GM21367 (cell line): ENCODE data around the gene NUDT22.
"Not testable (repeated sequence)": the region's sequence is repeated elsewhere in the genome, so short reads cannot be mapped to it uniquely, and the experiment has no call there.

Experiments used
- ATAC-seq: cut with Tn5 transposase; IDR thresholded peaks from one replicate; pipeline ENCODE4 v1.9.1; 2021; ENCODE audit not compliant: unreplicated experiment

The NUDT22 gene

DNA sequence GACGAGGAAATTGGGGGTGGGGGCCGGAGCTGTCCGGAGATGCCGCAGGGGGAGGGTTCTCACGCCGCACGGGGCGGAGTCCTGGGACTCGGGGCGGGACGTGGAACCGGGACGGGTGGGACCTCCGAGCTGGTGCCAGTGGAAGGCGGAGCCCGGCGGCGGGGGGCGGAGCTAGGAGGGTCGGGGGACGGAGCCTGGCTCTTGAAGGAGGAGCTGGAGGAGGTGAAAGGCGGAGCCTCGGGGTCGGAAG, 15.1 kb downstream of the NUDT22 start:
- ATAC-seq = no peak

DNA sequence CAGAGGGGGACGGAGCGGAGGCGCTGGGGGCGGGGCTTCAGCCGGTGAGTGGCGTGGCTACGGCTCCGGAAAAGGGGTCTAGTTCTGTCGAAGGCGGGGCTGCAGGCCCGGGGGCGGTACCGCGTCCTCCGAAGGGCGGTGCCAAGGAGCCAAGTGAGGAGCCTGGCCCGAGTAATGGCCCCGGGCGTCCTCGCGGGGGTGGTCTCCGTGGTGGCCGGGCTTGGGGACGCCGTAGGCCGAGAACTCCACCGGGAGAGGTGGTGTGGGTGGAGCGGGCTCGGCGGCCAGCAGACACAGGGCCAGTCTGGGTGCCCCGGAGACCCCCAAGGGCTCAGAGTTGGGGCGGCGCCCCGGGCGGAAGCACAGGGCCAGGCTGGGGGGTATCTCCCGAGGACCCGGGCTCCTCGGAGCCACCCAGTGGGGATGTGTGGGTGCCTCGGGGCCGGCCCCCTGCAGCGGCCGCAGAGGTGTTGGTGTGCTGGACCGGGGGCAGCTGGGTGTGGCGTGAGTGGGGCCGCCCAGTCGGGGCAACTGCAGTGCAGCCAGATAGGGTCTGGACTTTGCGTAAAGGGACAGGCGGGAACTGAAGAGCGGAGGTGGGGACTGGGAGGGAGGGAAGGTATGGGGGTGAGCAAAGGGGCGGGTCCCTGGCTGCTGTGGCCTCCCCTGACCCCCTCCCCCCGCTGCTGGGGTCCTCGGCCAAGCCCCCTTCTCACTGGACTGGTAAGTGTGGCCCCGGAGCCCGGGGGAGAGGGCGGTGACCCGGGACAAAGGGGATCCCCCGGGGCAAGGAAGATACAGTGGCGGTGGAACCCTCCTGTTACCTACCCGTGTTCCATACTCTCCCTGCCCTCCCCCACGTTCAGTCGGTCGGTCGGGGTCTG, 15.7 kb downstream of the NUDT22 start:
- ATAC-seq = peak; percentile 47

DNA sequence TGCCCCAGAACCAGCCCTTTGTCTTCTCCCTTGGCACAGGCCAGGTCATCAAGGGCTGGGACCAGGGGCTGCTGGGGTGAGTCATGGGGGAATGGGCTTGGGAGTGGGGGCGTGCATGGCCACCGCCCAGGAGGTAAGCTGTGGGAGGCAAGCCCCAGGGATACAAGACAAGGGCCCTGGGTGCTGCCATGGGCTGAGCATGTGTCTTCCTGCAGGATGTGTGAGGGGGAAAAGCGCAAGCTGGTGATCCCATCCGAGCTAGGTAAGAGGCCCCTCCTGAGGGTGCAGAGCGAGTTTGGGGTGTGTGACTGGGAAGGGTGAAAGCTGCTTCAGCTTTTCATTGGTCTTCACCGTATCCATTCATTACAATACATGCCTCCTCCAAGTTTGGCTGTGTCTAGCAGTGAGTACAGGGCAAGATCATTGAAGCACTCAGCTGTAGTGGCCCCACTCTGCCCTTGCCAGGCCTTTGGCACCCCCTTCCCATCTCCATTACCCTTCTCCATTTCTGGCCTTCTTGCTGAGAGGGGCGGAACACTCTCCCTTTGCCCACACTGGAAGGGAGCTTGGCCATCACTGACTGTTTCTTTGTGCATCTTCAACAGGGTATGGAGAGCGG, 17.3 kb downstream of the NUDT22 start:
- ATAC-seq = no peak

DNA sequence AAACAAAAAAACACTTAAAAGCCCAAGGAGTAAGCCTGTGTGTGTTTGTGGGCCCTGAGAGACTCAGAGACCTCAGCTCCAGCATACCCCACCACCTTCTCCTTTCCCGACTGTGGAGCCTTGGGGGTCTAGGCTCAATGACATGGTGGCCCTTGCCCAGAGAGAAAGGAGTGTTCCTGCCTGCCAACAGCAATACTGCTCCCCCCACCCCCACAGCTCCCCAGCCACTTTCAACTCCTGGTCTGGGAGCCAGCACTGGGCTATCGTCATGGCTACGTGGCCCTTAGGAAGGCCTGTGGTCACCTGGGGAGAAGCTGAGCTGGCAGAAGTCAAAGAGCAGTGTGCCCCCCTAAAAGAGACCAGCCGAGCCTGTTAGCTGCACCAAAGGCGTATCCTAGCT, 18.0 kb downstream of the NUDT22 start:
- no peak for ATAC-seq

DNA sequence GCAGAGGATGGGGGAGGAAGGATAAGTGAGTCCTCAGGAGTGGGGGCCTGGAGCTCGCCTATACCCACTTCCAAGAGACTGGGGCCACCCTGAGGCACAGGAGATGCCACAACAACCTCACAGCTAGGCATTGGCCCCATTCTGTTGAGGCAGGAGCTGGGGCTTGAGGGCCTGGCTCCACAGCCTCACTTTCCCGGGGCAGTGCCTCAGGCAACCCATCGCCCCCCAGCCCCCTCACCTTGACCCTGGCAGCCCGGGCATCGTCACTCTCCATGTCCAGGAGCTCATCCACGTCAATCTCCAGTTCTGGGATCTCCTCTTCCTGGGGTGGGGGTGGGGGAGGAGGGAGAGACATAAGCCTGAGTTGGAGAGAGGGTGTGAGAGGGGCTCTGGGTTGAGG, 18.9 kb downstream of the NUDT22 start:
- ATAC-seq = no peak

DNA sequence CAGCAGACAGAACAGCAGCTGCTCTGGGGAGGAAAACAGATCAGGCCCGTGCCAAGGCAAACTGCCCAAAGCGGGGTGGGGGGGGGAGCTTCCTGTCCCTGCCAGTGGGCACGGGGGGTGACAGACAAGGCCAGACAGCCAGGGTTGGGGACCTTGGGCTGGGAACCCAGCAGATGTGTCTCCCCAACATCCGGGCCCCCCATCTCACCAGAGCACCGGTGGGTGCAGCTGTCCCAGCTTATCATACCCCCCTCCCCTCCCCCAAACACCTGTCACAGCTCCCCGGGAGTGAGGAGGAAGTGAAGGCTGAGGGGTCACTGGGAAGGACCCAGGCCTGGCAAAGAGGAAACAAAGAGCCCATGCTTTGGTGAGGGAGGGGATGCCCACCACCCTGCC, 19.3 kb downstream of the NUDT22 start:
- ATAC-seq = no peak

DNA sequence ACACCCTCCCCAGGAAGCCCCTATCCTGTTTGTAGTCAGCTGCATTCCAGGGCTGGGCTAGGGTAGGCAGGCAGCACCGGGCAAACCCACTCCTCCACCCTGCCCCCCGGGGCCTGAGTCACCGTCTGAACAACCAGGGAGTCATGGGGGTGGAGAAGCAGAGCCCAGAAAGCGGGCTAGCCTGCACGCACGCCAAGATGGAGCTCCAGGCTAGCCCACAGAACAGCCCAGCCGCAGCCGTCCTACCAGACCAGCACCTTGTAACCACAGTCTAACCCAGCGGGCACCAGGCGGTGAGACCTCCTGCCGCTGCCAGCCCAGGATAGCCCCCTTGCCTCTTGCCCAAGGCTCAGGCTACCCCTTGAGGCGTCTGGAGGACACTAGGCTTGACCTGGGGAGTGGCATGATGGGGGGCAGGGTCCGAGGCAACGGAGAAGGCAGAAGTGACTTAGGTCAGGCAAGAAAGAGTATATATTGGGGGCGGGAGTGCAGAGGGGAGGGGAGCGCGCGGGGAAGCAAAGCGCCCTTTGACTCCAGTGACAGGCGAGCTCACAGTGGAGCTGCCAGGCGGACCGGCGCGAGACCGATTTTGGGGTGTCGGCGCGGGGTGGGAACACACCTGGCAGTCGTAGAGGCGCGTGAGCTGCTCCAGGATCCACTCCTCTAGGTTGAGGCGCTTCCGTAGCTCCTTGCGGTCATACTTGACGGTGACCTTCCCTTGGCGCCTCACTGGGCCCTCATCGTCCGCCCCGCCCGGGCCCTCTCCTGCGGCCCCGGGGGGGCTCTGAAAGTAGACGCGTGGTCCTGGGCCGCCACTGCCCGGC, 19.9 kb downstream of the NUDT22 start:
- no peak for ATAC-seq

DNA sequence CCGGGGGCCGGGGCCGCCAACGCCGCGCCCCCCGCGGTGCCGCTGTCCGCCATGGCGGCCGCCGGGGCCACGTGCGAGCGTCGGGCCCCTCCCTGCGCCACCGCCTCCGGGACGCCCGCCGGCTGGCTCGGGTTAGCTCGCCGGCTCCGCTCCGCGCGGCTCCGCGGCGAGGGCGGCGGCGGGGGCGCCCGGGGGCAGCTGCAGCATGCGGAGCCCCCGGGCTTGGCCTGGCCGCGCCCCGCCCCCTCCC, 20.5 kb downstream of the NUDT22 start:
- not testable (repeated sequence) for ATAC-seq

DNA sequence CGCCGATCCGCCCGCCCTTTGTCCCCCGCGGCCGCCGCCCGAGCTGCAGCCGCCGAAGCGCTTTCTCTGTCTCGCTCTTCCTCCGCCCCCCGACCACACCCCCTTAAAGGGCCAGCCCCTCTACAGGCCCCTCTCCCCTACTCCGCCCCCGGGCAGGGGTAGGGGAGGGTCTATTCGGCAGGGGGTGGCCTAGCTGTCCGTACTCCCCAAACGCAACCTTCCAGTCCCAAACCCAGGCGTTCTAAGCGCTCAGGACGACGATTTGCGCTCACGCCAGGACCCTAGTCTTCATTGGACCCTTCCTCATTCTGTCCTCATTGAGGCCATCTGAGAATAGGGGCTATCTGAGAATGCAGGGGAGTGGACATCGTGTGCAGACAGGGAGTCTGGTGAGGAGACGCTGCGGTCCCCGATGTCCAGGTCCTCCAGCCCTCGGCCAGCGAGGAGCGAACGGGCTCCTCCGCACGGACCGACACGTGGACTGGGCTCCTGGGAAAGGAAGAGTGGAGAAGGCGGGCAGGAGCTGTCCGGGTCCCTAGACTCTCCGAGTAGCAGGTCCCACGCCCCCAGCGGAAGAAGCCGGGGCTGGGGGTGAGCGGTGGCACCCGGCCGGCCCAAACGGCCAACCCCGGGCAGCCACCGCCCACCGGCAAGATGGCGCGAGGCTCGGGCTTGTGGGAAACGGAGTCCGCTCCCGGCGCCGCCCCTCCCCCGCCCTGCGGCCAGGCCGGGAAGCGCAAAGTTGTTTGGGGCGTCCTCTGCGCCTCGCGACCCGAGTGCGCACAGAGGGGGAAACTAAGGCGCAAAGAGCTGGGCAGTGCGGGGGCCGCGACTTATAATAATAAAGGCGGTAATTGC, 21.0 kb downstream of the NUDT22 start, which contains the start of gene PPP1R14B:
PPP1R14B (minus strand) TSS at position 73 of the 858 bp plus-strand sequence. CDS start 270 bp downstream, outside the sequence.
- ATAC-seq = no peak

DNA sequence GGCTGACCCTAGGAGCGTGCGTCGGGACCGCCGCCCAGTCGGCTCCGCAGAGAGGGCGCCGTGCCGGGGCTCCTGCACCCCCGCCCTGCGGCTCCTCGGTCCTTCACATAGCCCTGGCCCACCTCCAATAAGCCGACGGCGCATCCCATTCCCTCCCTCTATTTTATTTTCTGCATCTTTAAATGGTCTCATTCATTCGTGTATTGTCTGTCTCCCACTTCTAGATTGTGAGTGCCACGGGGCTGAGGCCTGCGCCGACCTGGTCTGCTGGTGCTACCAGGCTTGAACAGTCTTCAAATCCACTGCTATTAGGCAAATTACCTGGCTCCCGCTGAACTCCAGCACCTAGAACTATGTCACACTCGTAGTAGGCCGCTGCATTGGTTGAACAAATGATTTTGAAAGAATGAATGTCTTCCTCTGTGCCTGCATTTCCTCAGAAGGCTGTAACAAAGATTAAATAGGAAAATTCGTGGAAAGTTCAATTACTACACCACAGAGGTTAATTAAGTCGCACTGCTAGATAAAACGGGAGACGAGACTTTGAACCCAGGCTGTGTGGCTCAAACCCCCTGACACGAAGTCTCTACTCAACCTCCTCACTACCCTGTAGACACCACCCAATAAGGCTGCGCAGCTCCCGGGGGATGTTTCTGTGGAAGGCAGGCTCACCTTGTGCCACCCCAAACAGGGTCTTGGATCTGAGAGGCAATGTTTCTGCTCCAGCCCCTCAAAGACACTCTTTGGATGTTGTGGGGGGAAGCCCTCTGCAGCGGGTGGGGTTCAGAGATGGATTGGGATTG, 21.9 kb downstream of the NUDT22 start:
- no peak for ATAC-seq

DNA sequence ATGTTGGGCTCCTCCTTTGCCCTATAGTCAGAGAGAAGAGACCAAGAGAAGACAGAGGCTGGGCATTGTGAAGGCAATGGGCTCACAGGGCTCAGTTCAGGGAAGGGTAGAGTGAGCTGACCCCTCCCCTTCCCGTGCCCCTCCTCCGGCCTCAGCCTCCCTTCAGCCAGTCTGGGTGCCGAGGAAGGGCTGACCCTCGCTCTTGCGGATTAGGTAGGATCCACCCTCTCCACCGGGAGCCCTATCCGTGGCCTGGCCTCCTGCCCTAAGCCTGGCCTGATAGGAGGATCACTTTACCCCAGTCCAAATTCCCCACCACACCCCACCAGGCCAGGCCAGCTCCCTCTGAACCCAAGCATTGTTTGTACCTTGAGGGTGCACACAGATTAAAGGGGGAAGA, 22.5 kb downstream of the NUDT22 start:
- no peak for ATAC-seq

DNA sequence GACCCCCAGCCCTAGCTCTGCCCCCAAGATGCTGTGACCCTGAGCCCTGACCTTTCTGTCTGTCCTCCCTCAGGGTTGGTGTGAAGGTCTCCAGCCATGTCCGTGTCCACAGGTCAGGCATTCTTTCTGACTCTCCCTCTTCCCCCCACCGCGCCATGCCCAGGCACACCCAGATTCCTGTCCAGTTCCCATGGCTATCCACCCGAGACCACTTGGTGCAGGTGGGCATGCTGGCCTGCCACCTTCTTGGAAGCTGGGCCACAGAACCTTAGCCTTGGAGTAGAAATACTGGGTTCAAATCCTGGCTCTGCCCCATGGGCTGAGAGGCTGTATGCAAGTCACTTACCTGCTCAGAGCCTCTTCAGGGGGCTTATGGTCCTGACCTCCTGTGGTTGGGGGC, 23.0 kb downstream of the NUDT22 start:
- no peak for ATAC-seq

DNA sequence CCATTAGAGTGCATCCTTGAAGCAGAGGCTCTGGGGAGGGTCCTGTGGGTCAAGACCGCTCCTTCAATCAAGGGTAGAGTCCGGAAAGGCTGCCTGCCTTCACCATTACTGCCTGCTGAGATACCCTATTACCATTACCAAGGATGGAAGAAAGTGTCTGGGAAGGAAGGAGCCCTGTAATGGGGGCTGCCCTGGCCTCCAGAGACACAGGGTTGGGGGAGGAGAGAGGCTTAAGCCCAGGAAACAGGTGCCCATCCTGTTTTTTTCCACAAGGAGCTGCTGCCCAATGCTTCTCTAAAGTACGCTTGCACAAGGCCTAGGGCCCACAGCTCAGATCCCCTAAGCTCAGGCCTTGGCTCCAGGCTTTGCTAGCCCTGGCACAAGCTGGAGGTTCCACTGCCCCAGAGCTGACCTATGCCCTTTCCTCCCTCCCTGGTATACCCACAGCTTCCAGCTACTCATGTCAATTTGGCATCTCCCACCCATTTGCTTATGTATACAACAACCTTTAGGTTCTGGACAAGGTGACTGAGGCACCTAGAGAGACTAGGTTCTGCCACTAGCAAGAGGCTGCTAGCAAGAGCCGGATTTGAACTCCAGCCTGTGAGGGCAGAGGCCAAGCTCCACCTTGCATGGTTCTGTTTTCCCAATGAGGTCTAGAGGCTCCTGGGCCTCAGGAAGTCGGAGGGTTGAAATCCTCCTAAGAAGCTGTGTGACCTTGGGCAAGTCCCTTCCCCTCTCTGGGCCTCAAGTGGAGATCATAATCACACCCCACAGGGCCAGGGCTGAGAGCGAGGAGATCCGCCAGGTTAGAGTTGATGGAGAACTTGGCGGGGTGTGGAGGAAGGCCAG, 23.7 kb downstream of the NUDT22 start:
- no peak for ATAC-seq

DNA sequence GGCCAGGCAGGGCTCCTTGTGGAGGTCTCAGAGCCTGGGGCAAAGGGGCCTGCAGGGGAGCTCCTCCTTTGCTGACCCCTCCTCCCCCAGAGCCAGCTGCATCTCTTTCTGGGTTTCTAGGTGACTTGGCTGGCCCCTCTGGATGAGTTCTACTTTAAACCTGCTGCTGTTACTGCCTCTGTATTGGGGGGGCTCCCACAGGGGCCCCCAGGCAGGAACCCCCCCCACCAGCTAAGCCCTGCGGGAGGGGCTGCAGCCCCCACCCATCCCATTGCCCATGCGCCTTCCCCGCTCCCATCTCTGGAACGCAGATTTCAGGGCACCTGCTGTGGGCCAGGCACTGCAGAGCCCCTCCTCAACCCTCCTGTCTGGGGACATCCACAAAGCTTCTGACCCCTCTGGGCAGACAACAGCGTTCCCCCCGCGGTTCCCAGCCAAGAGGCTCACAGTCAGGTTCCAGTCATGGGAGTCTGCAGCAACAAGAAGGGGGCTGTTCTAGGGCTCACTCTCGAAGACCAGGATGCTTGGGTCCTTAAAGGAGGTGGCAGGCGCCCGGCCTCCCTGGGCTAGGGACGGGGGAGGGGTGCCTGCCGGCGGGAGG, 24.4 kb downstream of the NUDT22 start:
- ATAC-seq = no peak

DNA sequence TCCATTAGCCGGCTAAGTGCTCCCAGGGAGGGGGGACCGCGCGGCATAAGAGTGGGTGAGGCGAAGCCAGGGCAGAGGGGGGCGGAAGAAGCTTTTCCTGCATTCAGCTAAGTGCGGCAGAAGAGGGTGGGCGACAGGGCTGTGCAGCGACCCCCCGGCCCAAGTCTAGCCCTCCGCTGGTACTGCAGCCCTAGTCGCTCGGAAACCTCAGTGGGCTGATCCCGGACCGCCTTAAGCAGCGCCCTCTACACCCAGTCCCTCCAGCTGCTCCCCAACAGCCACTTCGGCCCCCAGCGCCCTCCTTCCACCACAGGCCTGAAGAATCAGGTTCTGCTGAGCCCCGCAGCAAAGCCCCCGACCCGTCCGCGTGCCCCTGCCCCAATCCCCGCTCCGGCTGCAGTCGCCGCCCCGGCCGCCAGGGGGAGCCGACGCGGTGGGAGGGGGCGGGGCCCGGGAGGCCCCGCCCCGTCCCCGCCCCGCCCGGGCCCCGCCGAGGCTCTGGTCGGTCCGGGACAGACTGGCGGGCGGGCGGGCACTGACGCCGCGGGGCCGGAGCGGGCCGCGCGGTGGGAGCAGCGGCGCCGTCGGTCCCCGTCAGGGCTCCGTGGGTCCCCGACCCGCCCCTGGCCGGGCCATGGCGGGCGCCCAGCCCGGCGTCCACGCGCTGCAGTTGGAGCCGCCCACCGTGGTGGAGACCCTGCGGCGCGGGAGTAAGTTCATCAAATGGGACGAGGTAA, 25.1 kb downstream of the NUDT22 start, which contains the start of gene PLCB3:
PLCB3 (plus strand) TSS at position 515 of the 737 bp plus-strand sequence; CDS start at position 635, 120 bp downstream.
- ATAC-seq = peak; percentile 29

DNA sequence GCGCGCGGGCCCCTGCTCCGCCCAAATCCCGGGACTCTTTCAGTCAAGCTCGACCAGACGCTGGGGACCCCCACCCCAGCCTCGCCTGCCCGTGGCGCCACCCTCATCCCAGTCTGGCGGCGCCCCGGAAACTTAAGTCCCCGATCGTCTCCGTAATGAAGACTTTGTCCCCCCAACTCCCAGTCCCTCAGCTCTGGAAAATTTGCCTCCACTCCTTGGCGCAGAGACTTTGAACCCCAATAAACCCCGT, 25.6 kb downstream of the NUDT22 start:
- no peak for ATAC-seq

DNA sequence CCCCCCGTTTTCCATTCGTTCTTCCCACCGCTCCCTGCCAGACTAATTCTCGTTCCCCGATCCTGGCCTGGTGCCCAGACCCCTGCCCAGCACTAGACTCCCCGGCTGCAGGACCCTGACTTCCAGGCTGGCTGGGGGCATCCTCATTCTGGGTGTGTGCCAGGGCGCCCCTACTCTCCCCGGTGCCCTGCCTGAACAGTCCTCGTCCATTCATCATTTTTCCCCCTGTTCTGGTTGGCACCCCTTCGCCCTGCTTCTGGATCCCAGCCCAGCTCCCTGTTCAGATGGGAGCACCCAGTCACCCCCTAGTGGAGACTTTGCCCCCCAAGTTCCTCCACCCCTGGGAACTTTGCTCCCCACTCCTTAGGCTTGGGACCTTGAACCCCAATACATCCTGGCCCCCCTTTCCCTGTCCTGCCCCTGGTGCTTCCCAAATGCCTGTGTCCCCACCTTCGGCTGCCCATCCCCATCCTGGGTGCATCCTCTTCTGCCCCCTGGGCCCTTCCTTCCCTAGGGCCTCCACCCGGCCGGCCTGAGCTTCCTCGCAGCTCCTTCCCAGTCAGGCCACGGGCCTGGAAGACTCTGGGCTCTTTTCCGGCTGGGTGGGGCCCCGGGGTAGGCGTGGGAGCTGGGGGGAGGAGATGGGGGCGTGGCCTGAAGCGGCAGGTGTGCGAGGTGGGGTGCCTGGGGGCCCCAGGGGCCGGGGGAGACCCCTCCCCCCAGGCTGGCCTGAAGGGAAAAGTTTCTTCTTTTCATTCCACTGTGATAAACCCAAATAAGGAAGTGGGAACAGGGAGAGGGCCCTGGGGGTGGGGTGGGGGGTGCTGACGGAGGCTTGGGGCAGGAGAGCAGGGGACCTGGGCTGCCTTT, 26.2 kb downstream of the NUDT22 start:
- ATAC-seq = no peak

DNA sequence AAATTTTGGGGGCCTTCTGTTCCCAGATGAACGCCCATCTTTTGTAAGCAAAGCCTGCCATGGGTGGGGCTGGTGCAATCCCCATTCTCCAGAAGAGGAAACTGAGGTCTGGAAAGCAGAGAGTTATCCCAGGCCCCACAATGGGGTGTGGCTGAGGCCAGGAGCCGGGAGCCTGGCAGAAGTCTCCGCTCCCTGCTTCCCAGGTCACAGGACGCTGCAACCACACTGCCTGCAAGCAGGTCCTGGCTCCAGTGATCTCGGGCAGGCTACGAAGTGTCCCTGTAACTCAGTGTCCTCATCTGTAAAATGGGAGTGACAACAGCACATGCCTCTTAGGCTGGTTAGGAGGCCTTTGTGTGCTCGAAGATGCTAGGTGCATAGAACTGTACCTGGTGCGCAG, 27.0 kb downstream of the NUDT22 start:
- no peak for ATAC-seq
